NCI-H1694 (cell line): Measurements from ENCODE around the gene POLR2E.

Experiments
- DNase-seq: peaks from one replicate; lab custom pipeline; 2025; lab: John Stamatoyannopoulos, UW

Gene POLR2E

GRCh38 chr19:1063909-1064660, 31.1 kb downstream of the POLR2E start:
- DNase-seq: no peak

GRCh38 chr19:1063030-1063908, 31.9 kb downstream of the POLR2E start:
- no peak for DNase-seq

DNA sequence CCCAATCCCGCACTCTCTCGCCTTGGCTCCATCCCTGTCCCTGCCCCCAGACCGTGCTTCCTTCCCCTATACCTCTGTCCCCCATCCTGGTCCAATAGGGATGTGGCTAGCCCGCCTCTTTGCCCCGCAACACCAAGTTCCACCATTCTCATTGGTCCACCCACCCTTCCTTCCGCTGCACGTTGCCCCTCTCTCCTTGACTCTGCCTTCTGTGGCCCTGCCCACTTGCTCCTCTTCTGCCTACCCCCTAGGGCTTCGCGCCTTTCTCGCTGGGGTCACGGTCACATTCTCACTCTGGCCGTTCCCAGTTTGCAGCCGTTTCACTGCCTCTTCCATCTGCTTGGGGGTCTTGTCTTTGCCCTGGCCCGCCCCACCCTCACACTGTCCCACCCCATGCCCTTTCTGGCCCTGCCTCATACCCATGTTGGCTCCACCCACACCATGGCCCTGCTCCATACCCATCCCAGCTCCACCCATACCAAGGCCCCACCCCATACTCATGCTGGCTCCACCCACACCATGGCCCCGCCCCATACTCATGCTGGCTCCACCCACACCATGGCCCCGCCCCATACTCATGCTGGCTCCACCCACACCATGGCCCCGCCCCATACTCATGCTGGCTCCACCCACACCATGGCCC, 32.7 kb downstream of the POLR2E start:
- DNase-seq: no peak

DNA sequence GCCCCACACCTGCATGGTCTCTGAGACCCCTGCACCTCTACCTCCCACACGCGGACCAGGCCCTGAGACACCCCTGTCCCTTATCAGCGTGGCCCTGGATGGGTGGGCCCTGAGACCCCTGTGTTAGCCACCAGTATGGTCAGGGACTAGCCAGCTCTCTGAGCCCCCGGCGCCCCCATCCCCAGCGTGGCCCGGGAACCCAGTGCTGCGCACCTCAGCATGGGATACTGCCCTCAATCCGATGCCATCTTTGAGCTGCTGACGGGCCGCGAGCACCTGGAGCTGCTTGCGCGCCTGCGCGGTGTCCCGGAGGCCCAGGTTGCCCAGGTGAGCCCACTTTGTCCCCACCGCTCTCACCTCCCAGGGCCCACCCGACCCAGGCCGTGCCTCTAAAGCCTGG, 33.2 kb downstream of the POLR2E start:
- no peak for DNase-seq

- no peak for DNase-seq
Measured at GRCh38 chr19:1060689-1061088, 34.5 kb downstream of the POLR2E start.

GRCh38 chr19:1058112-1058511, 37.1 kb downstream of the POLR2E start:
- no peak for DNase-seq

- no peak for DNase-seq
Measured at GRCh38 chr19:1057176-1057855, 37.9 kb downstream of the POLR2E start.

DNA sequence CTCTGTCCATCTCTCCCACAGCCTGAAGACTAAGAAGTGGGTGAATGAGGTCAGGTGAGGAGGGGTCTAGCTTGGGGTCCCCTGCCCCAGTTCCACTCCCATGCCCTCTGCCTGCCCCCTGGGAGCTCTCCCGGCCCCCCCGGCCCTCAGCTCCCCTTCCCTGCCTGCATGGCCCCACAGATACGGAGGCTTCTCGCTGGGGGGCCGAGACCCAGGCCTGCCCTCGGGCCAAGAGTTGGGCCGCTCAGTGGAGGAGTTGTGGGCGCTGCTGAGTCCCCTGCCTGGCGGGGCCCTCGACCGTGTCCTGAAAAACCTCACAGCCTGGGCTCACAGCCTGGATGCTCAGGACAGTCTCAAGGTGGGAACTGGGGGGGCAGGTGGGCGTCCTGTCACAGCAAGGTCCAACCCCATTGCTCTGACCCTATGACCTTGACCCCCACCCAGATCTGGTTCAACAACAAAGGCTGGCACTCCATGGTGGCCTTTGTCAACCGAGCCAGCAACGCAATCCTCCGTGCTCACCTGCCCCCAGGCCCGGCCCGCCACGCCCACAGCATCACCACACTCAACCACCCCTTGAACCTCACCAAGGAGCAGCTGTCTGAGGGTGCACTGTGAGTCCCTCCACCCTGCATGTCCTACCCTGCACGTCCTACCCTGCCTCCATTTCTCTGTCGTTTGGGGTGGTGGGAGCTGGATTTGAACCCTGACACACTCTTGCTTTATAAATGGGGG, 39.1 kb downstream of the POLR2E start:
- DNase-seq: no peak

DNA sequence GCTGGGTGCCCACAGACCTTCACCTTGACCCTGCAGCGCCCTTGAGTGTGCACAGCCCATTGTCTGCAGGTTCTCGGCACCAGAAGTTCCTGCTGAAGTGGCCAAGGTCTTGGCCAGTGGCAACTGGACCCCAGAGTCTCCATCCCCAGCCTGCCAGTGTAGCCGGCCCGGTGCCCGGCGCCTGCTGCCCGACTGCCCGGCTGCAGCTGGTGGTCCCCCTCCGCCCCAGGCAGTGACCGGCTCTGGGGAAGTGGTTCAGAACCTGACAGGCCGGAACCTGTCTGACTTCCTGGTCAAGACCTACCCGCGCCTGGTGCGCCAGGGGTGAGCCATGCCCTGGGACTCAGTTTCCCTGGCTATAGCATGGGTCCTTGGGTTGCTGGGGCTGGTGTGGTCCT, 40.1 kb downstream of the POLR2E start:
- DNase-seq: no peak

- DNase-seq: no peak
Measured at GRCh38 chr19:1054102-1055027, 40.8 kb downstream of the POLR2E start.

- DNase-seq: no peak
Measured at GRCh38 chr19:1053176-1054101, 41.7 kb downstream of the POLR2E start.

GRCh38 chr19:1052349-1052975, 42.7 kb downstream of the POLR2E start:
- no peak for DNase-seq

DNA sequence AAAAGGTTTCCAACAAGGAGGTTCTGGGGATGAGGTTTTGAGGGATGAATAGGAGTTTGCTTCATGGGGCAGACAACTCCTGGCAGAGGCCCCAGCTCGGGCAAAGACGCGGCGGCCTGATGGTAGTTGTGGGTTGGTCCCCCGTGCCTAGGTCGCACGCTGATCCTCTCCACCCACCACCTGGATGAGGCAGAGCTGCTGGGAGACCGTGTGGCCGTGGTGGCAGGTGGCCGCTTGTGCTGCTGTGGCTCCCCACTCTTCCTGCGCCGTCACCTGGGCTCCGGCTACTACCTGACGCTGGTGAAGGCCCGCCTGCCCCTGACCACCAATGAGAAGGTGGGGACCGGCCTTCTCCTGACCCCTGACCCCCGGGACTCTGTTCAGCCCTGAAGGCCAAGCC, 43.4 kb downstream of the POLR2E start:
- no peak for DNase-seq

GRCh38 chr19:1050989-1051788, 44.0 kb downstream of the POLR2E start:
- no peak for DNase-seq

- DNase-seq: no peak
Measured at GRCh38 chr19:1049800-1050199, 45.4 kb downstream of the POLR2E start.

- DNase-seq: no peak
Measured at GRCh38 chr19:1049106-1049505, 46.1 kb downstream of the POLR2E start.

DNA sequence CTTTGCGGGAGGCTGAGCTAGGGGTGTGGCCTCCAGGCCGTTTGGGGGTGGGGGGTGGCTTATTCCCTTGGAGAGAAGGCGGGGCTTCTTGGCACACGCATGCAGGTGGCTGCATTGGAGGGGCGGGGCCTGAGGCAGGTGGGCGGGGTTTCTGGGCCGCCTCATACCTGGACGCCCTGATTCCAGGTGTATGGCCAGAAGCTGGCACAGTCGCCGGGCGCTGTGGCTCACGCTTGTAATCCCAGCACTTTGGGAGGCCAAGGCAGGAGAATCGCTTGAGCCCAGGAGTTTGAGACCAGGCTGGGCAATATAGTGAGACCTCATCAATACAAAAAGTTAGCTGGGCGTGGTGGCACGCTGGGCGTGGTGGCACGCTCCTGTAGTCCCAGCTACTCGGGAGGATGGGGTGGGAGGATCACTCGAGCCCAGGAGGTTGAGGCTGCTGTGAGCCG, 47.5 kb downstream of the POLR2E start:
- no peak for DNase-seq
